ENCODE results near the gene SLC4A11.

Gene SLC4A11

DNA sequence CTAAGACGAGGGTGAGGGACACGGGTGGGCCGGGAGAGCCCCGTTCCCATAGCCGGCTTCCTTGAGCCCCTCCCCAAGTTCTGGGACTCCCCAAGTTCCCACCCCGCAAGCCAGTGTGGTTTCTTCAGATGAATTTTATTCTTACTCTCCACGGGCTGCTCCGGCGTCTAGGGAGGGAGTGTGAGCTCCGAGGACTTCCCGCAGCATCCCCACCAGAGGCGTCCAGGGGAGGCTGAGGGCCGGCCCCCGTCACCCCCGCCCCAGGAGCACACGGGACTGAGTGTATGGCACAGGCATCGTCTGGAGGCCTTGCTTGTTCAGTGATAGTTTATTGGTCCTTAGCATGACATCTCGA lies 10.0 kb upstream of the SLC4A11 start:
- Histone ChIP-seq H3K9me3 (ENCODE audit: insufficient read depth, low read length) (no peaks in the 10 kb centered on the region), H3K27ac (ENCODE audit: low read depth, low read length) (no peak overlapping the region), H4K20me1 (ENCODE audit: low read depth, low read length) (no peaks in the 10 kb centered on the region), H3K4me3 (ENCODE audit: insufficient read depth, low read length, poor library complexity, severe bottlenecking) (no peak overlapping the region), H3K4me2 (ENCODE audit: low read depth, low read length, poor library complexity, severe bottlenecking) (no peak overlapping the region), H3F3A (ENCODE audit: insufficient read depth) (no peaks in the 10 kb centered on the region), H3K27me3 (ENCODE audit: low read length) (no peaks in the 10 kb centered on the region), H3K79me2 (ENCODE audit: insufficient read depth, low read length) (no peaks in the 10 kb centered on the region), H3K36me3 (ENCODE audit: low read length) (no peaks in the 10 kb centered on the region), H3K9me2 (replicated peaks; ENCODE audit: insufficient read depth, low read length) (no peaks in the 10 kb centered on the region), H2AFZ (ENCODE audit: low read depth, low read length, severe bottlenecking) (no peak overlapping the region), H3K9ac (ENCODE audit: low read length) (no peak overlapping the region)
- TF ChIP-seq EZH2phosphoT487 (conservative IDR thresholded peaks at IDR 0.05; ENCODE audit: low read length) (no peak), CTCF (IDR thresholded peaks at IDR 0.05; ENCODE audit: insufficient read depth, low read length, poor library complexity, severe bottlenecking) (no peak)

- no peak overlapping the region for H2AFZ ChIP-seq (ENCODE audit: low read depth, low read length, severe bottlenecking)
- no peaks in the 10 kb centered on the region for H3K9me3 ChIP-seq (ENCODE audit: insufficient read depth, low read length)
- H3K4me2 ChIP-seq (ENCODE audit: low read depth, low read length, poor library complexity, severe bottlenecking) = no peak overlapping the region
- H3F3A ChIP-seq (ENCODE audit: insufficient read depth) = no peaks in the 10 kb centered on the region
- H3K79me2 ChIP-seq (ENCODE audit: insufficient read depth, low read length) = no peaks in the 10 kb centered on the region
- H4K20me1 ChIP-seq (ENCODE audit: low read depth, low read length) = no peaks in the 10 kb centered on the region
- no peak overlapping the region for H3K9ac ChIP-seq (ENCODE audit: low read length)
- no peak overlapping the region for H3K4me3 ChIP-seq (ENCODE audit: insufficient read depth, low read length, poor library complexity, severe bottlenecking)
- no peaks in the 10 kb centered on the region for H3K27me3 ChIP-seq (ENCODE audit: low read length)
- no peaks in the 10 kb centered on the region for H3K9me2 ChIP-seq (replicated peaks; ENCODE audit: insufficient read depth, low read length)
- no peak for TF ChIP-seq CTCF (IDR thresholded peaks at IDR 0.05; ENCODE audit: insufficient read depth, low read length, poor library complexity, severe bottlenecking)
- no peak for TF ChIP-seq EZH2phosphoT487 (conservative IDR thresholded peaks at IDR 0.05; ENCODE audit: low read length)
- H3K36me3 ChIP-seq (ENCODE audit: low read length) = no peaks in the 10 kb centered on the region
- H3K27ac ChIP-seq (ENCODE audit: low read depth, low read length) = no peak overlapping the region
Observed at GRCh38 chr20:3248167-3248992, 9.4 kb upstream of the SLC4A11 start.

DNA sequence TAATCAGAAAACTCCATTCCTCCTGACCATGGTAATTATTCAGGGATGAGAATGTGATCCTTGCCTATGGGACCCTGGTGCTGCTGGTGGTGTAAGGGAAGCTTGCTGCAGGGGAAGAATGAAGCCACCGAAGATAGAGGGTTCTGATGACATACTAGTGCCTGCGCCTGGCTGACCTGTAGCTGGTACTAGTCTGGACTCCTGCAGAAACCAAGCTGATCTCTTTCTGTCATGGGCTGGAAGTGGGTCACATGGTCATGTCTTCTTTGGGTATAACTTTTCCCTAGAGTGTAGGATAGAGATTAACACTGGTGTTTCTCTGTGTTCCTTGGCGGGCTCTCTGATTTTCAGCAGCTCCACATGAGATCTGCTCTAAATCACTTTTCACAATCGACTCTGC lies 8.6 kb upstream of the SLC4A11 start:
- H3K27me3 ChIP-seq (ENCODE audit: low read length) = no peaks in the 10 kb centered on the region
- H2AFZ ChIP-seq (ENCODE audit: low read depth, low read length, severe bottlenecking) = no peak overlapping the region
- no peaks in the 10 kb centered on the region for H4K20me1 ChIP-seq (ENCODE audit: low read depth, low read length)
- no peaks in the 10 kb centered on the region for H3K79me2 ChIP-seq (ENCODE audit: insufficient read depth, low read length)
- no peak for TF ChIP-seq EZH2phosphoT487 (conservative IDR thresholded peaks at IDR 0.05; ENCODE audit: low read length)
- H3K9ac ChIP-seq (ENCODE audit: low read length) = no peak overlapping the region
- H3F3A ChIP-seq (ENCODE audit: insufficient read depth) = no peaks in the 10 kb centered on the region
- no peak overlapping the region for H3K4me2 ChIP-seq (ENCODE audit: low read depth, low read length, poor library complexity, severe bottlenecking)
- H3K9me3 ChIP-seq (ENCODE audit: insufficient read depth, low read length) = no peaks in the 10 kb centered on the region
- H3K4me3 ChIP-seq (ENCODE audit: insufficient read depth, low read length, poor library complexity, severe bottlenecking) = no peak overlapping the region
- H3K36me3 ChIP-seq (ENCODE audit: low read length) = no peaks in the 10 kb centered on the region
- H3K9me2 ChIP-seq (replicated peaks; ENCODE audit: insufficient read depth, low read length) = no peaks in the 10 kb centered on the region
- no peak overlapping the region for H3K27ac ChIP-seq (ENCODE audit: low read depth, low read length)

- no peak for TF ChIP-seq EZH2phosphoT487 (conservative IDR thresholded peaks at IDR 0.05; ENCODE audit: low read length)
- Histone ChIP-seq H3K9me2 (replicated peaks; ENCODE audit: insufficient read depth, low read length) (no peaks in the 10 kb centered on the region), H4K20me1 (ENCODE audit: low read depth, low read length) (no peaks in the 10 kb centered on the region)
Observed at GRCh38 chr20:3246682-3247081, 7.7 kb upstream of the SLC4A11 start.

More at GRCh38 chr20:3246682-3247081, 7.7 kb upstream of the SLC4A11 start:
- no peak overlapping the region for H2AFZ ChIP-seq (ENCODE audit: low read depth, low read length, severe bottlenecking)
- H3K36me3 ChIP-seq (ENCODE audit: low read length) = no peaks in the 10 kb centered on the region
- no peaks in the 10 kb centered on the region for H3F3A ChIP-seq (ENCODE audit: insufficient read depth)
- H3K27me3 ChIP-seq (ENCODE audit: low read length) = no peaks in the 10 kb centered on the region
- no peaks in the 10 kb centered on the region for H3K79me2 ChIP-seq (ENCODE audit: insufficient read depth, low read length)
- no peak overlapping the region for H3K27ac ChIP-seq (ENCODE audit: low read depth, low read length)
- H3K9me3 ChIP-seq (ENCODE audit: insufficient read depth, low read length) = no peaks in the 10 kb centered on the region
- no peak overlapping the region for H3K4me3 ChIP-seq (ENCODE audit: insufficient read depth, low read length, poor library complexity, severe bottlenecking)
- no peak overlapping the region for H3K4me2 ChIP-seq (ENCODE audit: low read depth, low read length, poor library complexity, severe bottlenecking)
- no peak overlapping the region for H3K9ac ChIP-seq (ENCODE audit: low read length)
